HG03025 (cell line): ENCODE data around the gene SLC38A1.
"Not testable (repeated sequence)": the region's sequence is repeated elsewhere in the genome, so short reads cannot be mapped to it uniquely, and the experiment has no call there.

Experiments used
- ATAC-seq: cut with Tn5 transposase; IDR thresholded peaks from one replicate; pipeline ENCODE4 v1.9.1; 2021; ENCODE audit warnings: mild to moderate bottlenecking, moderate library complexity; ENCODE audit not compliant: unreplicated experiment, low FRiP score

SLC38A1 gene

GRCh38 chr12:46177025-46177424 is 91.8 kb downstream of the SLC38A1 start:
- ATAC-seq: no peak

- ATAC-seq: no peak
Observed at GRCh38 chr12:46174919-46175318, 93.9 kb downstream of the SLC38A1 start.

GRCh38 chr12:46174061-46174662 is 94.7 kb downstream of the SLC38A1 start:
- no peak for ATAC-seq

GRCh38 chr12:46168426-46168825 is 100.4 kb downstream of the SLC38A1 start:
- no peak for ATAC-seq

- no peak for ATAC-seq
Observed at GRCh38 chr12:46167412-46167811, 101.4 kb downstream of the SLC38A1 start.

- ATAC-seq: no peak
Observed at GRCh38 chr12:46165191-46165590, 103.7 kb downstream of the SLC38A1 start.

- ATAC-seq: no peak
Observed at GRCh38 chr12:46164186-46164761, 104.6 kb downstream of the SLC38A1 start.

- not testable (repeated sequence) for ATAC-seq
Observed at GRCh38 chr12:46162549-46163076, 106.2 kb downstream of the SLC38A1 start.

- ATAC-seq: no peak
Observed at GRCh38 chr12:46160981-46161690, 107.7 kb downstream of the SLC38A1 start.

- ATAC-seq: no peak
Observed at GRCh38 chr12:46160101-46160980, 108.5 kb downstream of the SLC38A1 start.

- no peak for ATAC-seq
Observed at GRCh38 chr12:46159309-46159901, 109.4 kb downstream of the SLC38A1 start.

GRCh38 chr12:46158501-46158900 is 110.3 kb downstream of the SLC38A1 start:
- no peak for ATAC-seq

- no peak for ATAC-seq
Observed at GRCh38 chr12:46154221-46154985, 114.4 kb downstream of the SLC38A1 start.

- no peak for ATAC-seq
Observed at GRCh38 chr12:46153268-46153872, 115.5 kb downstream of the SLC38A1 start.

GRCh38 chr12:46152456-46152855 is 116.4 kb downstream of the SLC38A1 start:
- no peak for ATAC-seq

- no peak for ATAC-seq
Observed at GRCh38 chr12:46150735-46151134, 118.1 kb downstream of the SLC38A1 start.

- no peak for ATAC-seq
Observed at GRCh38 chr12:46149905-46150304, 118.9 kb downstream of the SLC38A1 start.

- no peak for ATAC-seq
Observed at GRCh38 chr12:46149079-46149464, 119.8 kb downstream of the SLC38A1 start.
